HS-5 (cell line): ENCODE results near the gene PARN.
"Not testable (repeated sequence)": the region's sequence is repeated elsewhere in the genome, so short reads cannot be mapped to it uniquely, and the experiment has no call there.

ENCODE experiments used
- DNase-seq: peaks from one replicate; pipeline ENCODE4 v3.0.0-alpha.2; 2012; ENCODE audit warnings: low read depth

The PARN gene

DNA sequence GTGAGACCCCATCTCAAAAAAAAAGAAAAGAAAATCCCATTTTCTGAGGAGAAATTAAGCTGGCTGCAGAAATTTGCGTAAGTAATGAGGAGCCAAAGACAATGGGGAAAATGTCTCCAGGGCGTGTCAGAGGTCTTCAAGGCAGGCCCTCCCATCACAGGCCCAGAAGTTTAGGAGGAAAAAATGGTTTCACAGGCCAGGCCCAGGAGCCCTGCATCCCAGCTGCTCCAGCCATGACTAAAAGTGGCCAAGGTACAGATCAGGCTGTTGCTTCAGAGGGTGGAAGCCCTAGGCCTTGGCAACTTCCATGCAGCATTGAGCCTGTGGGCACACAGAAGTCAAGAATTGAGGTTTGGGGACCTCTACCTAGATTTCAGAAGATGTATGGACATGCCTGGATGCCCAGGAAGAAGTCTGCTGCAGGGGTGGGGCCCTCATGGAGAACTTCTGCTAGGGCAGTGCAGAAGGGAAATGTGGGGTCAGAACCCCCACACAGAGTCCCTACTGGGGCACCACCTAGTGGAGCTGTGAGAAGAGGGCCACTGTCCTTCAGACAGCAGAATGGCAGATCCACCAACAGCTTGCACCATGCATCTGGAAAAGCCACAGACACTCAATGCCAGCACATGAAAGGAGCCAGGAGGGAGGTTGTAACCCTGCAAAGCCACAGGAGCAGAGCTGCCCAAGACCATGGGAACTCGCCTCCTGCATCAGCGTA lies 55.2 kb downstream of the PARN start:
- DNase-seq: not testable (repeated sequence)

- no peak for DNase-seq
Measured at GRCh38 chr16:14572535-14572934, 57.5 kb downstream of the PARN start.

GRCh38 chr16:14569213-14569612 lies 60.8 kb downstream of the PARN start:
- DNase-seq: no peak

- DNase-seq: no peak
Measured at GRCh38 chr16:14566599-14566998, 63.5 kb downstream of the PARN start.

- DNase-seq: no peak
Measured at GRCh38 chr16:14565688-14566025, 64.4 kb downstream of the PARN start.

GRCh38 chr16:14564861-14565687 lies 65.0 kb downstream of the PARN start:
- no peak for DNase-seq

DNA sequence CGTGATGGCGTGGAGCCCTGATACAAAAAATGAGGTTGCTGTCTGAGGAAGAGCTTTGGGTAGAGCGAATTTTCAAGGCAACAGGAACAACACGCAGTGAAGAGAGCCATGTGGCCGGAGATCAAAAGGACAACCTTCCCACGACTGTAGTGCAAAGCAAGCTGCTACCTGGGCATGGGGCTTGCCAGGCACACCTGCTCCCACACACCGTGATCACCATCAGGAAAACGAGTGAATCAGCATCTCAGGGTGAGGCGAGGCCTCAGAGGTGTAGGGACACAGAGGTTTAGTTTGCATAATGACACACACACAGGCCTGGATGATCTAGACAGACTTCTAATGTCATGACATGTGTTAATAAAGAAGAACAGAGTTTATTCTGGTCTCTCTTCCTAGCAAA lies 65.7 kb downstream of the PARN start:
- DNase-seq: no peak

DNA sequence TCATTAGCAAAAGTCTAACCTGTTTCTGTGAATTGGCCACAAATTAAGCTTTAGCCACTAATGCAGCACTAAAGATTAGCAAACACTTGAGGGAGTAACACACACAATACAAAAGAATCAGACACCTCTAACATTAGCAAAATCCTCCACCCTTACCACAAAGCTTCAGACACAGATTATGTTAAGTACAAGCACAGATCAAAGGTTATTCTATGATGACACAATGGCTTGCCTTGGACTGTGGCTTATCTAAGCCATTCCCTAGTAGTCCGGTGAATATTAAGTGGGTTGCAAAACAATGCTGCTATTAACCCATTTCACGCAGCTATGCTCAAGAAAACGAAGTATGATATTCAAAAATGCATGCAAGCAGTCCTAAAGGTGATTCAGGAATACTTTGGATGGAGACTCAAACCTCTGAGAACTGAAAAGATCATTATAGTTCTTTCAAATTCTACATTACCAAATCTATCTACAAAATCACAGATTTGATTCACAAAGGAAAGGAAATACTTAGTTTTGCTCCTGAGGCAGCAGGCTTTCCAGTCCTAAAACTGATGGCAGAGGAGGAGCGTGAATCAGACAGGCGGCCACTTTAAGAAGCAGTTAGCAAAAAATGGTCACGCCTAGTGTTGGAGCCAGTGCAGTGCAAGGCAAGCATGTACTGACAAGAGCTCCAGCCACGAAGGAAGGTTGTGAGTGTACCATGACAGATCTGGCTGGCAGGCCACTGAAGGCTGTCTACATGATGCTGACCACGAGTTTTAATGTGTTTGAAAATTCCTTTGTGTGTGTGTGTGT lies 67.2 kb downstream of the PARN start:
- DNase-seq: no peak

- no peak for DNase-seq
Measured at GRCh38 chr16:14560523-14560922, 69.5 kb downstream of the PARN start.

DNA sequence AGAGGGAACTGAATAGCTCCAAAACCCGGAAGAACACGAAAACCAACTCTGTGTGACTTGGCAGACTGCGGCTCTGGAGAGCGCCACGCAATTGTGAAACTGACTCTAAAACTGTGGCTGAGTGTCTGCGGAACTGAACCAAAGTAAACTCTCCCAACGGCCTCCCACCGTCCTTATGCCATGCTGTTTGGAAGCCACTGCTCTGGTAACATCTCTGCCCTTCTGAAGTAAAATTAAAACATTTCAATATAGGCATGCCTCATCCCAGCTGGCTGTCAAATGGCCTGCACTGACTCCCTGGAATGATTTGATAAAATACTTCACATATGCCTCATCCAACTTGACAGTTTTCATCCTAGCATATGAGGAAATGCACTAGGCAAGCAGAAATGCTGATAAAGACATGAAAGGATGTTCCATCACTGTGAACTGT lies 70.2 kb downstream of the PARN start:
- DNase-seq: no peak

DNA sequence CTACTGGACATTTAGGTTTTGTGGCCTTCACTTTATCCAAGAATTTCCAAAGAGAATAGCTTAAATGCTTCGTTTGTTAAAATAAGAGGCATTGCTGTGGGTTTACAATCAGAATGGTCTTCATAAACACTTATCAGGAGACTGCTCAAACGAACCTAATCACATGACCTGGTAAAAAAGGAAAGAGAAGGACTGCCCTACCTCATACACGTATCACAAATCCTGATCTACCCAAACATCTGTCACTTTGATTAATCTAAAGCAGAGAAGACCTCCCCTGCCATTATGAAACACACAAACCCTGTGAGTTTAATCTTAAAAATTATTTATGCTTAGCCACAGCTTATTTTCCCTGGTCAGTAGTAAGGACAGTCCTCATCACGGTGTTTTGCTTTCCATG lies 76.6 kb downstream of the PARN start:
- DNase-seq: no peak

- no peak for DNase-seq
Measured at GRCh38 chr16:14549789-14550153, 80.3 kb downstream of the PARN start.

- DNase-seq: no peak
Measured at GRCh38 chr16:14548933-14549788, 80.9 kb downstream of the PARN start.

GRCh38 chr16:14545346-14545884 lies 84.6 kb downstream of the PARN start:
- DNase-seq: no peak

- not testable (repeated sequence) for DNase-seq
Measured at GRCh38 chr16:14544846-14545245, 85.2 kb downstream of the PARN start.

DNA sequence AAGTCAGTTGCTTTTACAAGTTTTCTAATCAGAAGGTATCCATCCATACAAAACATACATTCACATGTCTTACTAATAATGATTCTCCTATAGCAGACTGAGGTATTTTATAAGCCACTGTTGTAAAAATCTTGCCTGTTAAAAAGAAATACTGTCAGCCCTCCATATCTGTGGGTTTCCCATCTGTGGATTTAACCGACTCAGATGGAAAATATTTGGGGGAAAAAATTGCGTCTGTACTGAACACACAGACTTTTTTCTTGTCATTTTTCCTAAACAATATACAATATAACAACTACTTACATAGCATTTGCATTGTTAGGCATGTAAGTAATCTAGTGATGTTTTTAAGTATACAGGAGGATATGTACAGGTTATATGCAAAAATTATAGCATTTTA lies 90.4 kb downstream of the PARN start:
- no peak for DNase-seq

GRCh38 chr16:14539156-14539555 lies 90.9 kb downstream of the PARN start:
- no peak for DNase-seq

- no peak for DNase-seq
Measured at GRCh38 chr16:14538604-14539003, 91.5 kb downstream of the PARN start.

- DNase-seq: no peak
Measured at GRCh38 chr16:14531613-14532012, 98.4 kb downstream of the PARN start.

- DNase-seq: no peak
Measured at GRCh38 chr16:14531101-14531500, 99.0 kb downstream of the PARN start.

GRCh38 chr16:14530046-14530445 lies 100.0 kb downstream of the PARN start:
- DNase-seq: no peak
